HEK293T (cell line): Measurements from ENCODE around the gene CDKN2B.

Source experiments
- ELF4 ChIP-seq: fragments of 450-650 bp; IDR thresholded peaks from 2 replicates; pipeline ENCODE4 v1.6.1; 2017; ENCODE audit warnings: antibody characterized with exemption
- FOXA1 ChIP-seq: fragments of 450-650 bp; IDR thresholded peaks from 2 replicates; pipeline ENCODE4 v1.6.1; 2016; ENCODE audit warnings: mild to moderate bottlenecking
- FOXK2 ChIP-seq: fragments of 450-650 bp; IDR thresholded peaks from 2 replicates; pipeline ENCODE4 v1.6.1; 2016; ENCODE audit warnings: mild to moderate bottlenecking
- FOXM1 ChIP-seq: fragments of 450-650 bp; IDR thresholded peaks from 2 replicates; pipeline ENCODE4 v1.6.1; 2017; ENCODE audit warnings: mild to moderate bottlenecking, borderline replicate concordance
- SP1 ChIP-seq: fragments of 450-650 bp; IDR thresholded peaks from 2 replicates; pipeline ENCODE4 v1.6.1; 2017
- SUZ12 ChIP-seq: fragments of 450-650 bp; IDR thresholded peaks from 2 replicates; pipeline ENCODE4 v1.6.1; 2016; ENCODE audit warnings: mild to moderate bottlenecking
- TARDBP ChIP-seq: fragments of 450-650 bp; IDR thresholded peaks from 2 replicates; pipeline ENCODE4 v1.6.1; 2016
- ZNF384 ChIP-seq: fragments of 450-650 bp; IDR thresholded peaks from 2 replicates; pipeline ENCODE4 v1.6.1; 2016
- TF ChIP-seq, protein P1 (sequence below): fragments of 450-650 bp; IDR thresholded peaks from 2 replicates; pipeline ENCODE4 v1.6.1; 2016

DNA sequence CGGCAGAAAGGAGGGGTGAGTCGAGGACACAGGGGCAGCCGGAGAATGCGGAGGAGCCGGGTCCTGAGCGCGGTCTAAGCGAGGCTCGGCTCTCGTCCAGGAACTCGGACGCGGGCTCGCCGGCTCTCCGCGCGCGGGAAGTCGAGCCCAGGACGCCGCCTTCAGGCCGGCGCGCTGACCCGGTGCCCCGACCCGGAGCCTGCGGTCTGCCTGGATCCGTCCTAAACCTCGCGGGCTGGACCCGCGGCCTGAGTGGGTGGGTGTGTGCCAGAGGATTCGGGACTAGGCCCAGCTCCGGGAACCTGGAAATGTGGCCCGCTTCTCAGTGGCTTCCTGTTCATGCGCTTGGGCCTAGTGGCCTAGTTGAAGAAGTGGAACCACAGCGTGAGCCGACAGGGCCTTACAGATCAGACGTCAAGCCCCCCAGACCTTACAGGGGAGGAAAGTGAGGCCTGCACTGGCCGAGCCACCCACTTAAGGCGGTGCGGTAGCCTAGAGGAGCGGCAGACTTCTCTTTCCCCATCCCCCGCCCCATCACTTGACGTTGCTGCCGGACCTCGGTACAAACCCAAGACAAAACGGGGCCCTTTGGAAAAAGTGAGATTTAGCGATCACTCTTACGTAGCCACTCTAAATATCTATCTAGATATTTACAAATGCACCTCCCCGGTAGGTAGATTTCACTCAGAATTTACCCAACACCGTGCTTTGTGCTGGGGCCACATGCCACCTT is 13.3 kb downstream of the CDKN2B start:
- TF ChIP-seq, protein P1, sequence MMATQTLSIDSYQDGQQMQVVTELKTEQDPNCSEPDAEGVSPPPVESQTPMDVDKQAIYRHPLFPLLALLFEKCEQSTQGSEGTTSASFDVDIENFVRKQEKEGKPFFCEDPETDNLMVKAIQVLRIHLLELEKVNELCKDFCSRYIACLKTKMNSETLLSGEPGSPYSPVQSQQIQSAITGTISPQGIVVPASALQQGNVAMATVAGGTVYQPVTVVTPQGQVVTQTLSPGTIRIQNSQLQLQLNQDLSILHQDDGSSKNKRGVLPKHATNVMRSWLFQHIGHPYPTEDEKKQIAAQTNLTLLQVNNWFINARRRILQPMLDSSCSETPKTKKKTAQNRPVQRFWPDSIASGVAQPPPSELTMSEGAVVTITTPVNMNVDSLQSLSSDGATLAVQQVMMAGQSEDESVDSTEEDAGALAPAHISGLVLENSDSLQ: no peak
- no peak for TF ChIP-seq FOXM1
- no peak for TF ChIP-seq SP1
- no peak for TF ChIP-seq TARDBP
- no peak for TF ChIP-seq ELF4
- TF ChIP-seq FOXA1: no peak
- no peak for TF ChIP-seq SUZ12
- TF ChIP-seq FOXK2: no peak
- no peak for TF ChIP-seq ZNF384
